Measurements from ENCODE around the gene SHISA9. TPM values are rescaled to one million over a fixed set of nuclear protein-coding genes. Genes with fewer than 3 reads are reported as not detected.

The SHISA9 gene
- total and polyA plus RNA-seq, 7 donors: 0.01 to 0.97 (median 0.07) TPM

- no peak overlapping the region for H3K27ac ChIP-seq
- H3K9me3 ChIP-seq: no peaks in the 10 kb centered on the region
- H3K4me3 ChIP-seq: no peak overlapping the region
- no peak for TF ChIP-seq CTCF (IDR thresholded peaks at IDR 0.05)
- DNase-seq: no peak
- intact Hi-C loops (cut with DNase I): no loop called here
- H3K27me3 ChIP-seq (ENCODE audit: insufficient read depth in 3 of 3, low read length in 2 of 3): no peaks in the 10 kb centered on the region
- ATAC-seq: no peak
- 62 to 70% (median 69%) methylated on average over 7 of the region's 7 CpGs for WGBS, 3 donors
- H3K36me3 ChIP-seq (ENCODE audit: insufficient read depth in 1 of 2, low read depth in 1 of 2): no peaks in the 10 kb centered on the region
- no peaks in the 10 kb centered on the region for H3K4me1 ChIP-seq
Measured at GRCh38 chr16:12998361-12999085, 97.1 kb downstream of the SHISA9 start.

DNA sequence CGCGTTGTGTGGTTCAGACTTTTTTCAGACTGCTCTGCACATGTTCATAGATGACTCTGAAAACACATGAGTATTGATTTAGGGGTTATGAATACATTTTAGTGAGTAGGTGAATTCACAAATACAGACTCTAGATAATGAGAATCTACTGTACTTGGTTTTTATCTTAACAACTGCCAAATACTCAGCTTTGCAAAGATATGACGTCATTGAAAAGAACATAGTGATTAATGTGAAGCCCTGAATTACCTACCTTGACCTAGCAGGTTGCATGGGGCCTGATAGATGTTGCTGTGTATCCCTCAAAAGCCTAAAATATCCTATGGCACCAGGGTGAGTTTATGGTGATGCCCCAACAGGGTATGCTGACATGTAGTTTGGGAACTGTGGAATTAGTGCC lies 98.0 kb downstream of the SHISA9 start:
- Histone ChIP-seq H3K4me3 (no peak overlapping the region), H3K9me3 (no peaks in the 10 kb centered on the region), H3K36me3 (ENCODE audit: insufficient read depth in 1 of 2, low read depth in 1 of 2) (no peaks in the 10 kb centered on the region), H3K27me3 (ENCODE audit: insufficient read depth in 3 of 3, low read length in 2 of 3) (no peaks in the 10 kb centered on the region), H3K4me1 (no peaks in the 10 kb centered on the region), H3K27ac (no peak overlapping the region)
- ATAC-seq (no peak), DNase-seq (no peak)
- no peak for TF ChIP-seq CTCF (IDR thresholded peaks at IDR 0.05)
- WGBS, 3 donors: 86 to 95% (median 94%) methylated on average over 3 of the region's 3 CpGs
- intact Hi-C loops (cut with DNase I): no loop called here

DNA sequence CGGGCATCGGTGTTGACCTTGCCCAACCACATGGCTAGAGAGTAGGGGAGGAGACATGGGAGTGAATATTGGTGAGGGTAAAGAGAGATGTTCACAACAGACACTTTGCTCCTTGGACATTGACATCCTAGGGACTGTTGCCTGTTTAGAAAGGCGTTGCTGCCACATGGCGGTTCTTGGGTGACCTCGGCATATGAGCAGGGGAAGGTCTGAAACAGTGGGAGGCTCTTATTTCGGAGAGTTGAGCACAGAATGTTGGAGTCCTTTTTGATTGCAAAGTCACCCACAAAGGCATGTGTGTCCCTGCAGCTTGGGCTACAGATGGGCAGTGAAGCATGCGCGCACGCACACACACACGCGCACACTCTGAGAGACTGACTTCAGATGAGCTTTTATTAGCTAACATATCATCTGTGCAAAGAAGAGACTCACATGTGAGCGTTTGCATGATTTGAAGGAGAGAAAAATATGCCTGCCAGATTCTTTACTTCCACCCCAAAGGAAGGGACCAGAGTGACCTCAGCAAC lies 104.4 kb downstream of the SHISA9 start:
- Histone ChIP-seq H3K27me3 (ENCODE audit: insufficient read depth in 3 of 3, low read length in 2 of 3) (no peaks in the 10 kb centered on the region), H3K9me3 (no peaks in the 10 kb centered on the region), H3K4me3 (no peak overlapping the region), H3K36me3 (ENCODE audit: insufficient read depth in 1 of 2, low read depth in 1 of 2) (no peaks in the 10 kb centered on the region), H3K4me1 (no peaks in the 10 kb centered on the region), H3K27ac (no peak overlapping the region)
- DNase-seq (no peak), ATAC-seq (no peak)
- 76 to 79% (median 77%) methylated on average over 12 of the region's 12 CpGs for WGBS, 3 donors
- intact Hi-C loops (cut with DNase I): no loop called here
- TF ChIP-seq CTCF (IDR thresholded peaks at IDR 0.05): no peak

GRCh38 chr16:13012601-13013000 lies 111.2 kb downstream of the SHISA9 start:
- intact Hi-C loops (cut with DNase I): no loop called here
- Histone ChIP-seq H3K36me3 (ENCODE audit: insufficient read depth in 1 of 2, low read depth in 1 of 2) (no peaks in the 10 kb centered on the region), H3K4me3 (no peak overlapping the region), H3K9me3 (no peaks in the 10 kb centered on the region), H3K27me3 (ENCODE audit: insufficient read depth in 3 of 3, low read length in 2 of 3) (no peaks in the 10 kb centered on the region), H3K27ac (no peak overlapping the region), H3K4me1 (no peaks in the 10 kb centered on the region)
- TF ChIP-seq CTCF (IDR thresholded peaks at IDR 0.05): no peak
- ATAC-seq (no peak), DNase-seq (no peak)
- WGBS, 3 donors: 16 to 41% (median 24%) methylated on average over 4 of the region's 4 CpGs

DNA sequence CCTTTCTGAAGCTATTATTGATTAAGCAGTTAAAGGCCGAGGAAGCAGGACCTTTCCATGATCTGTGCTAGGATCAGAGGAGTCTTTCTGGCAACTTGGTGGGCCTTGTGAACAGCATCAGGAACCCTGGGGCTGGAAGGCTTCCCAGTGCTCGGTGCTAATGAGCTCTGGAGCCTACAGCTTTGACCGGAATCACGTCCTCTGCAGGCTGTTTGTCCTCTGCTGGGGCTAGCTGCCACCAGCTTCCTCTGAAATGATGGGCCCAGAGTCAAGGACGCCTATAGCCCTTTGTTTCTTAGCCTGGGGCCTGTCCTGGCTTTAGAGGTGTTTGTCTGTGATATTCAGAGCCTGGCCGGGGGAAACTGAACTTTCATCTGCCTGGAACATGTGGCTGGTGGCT lies 111.6 kb downstream of the SHISA9 start:
- Histone ChIP-seq H3K4me1 (no peaks in the 10 kb centered on the region), H3K9me3 (no peaks in the 10 kb centered on the region), H3K27me3 (ENCODE audit: insufficient read depth in 3 of 3, low read length in 2 of 3) (no peaks in the 10 kb centered on the region), H3K4me3 (no peak overlapping the region), H3K36me3 (ENCODE audit: insufficient read depth in 1 of 2, low read depth in 1 of 2) (no peaks in the 10 kb centered on the region), H3K27ac (no peak overlapping the region)
- DNase-seq: no peak
- no peak for ATAC-seq
- intact Hi-C loops (cut with DNase I): no loop called here
- no peak for TF ChIP-seq CTCF (IDR thresholded peaks at IDR 0.05)
- WGBS, 3 donors: 46 to 53% (median 51%) methylated on average over 6 of the region's 6 CpGs
